ENCODE data around the gene ANKRD40.
"Not testable (repeated sequence)": the region's sequence is repeated elsewhere in the genome, so short reads cannot be mapped to it uniquely, and the experiment has no call there.

ANKRD40 gene

GRCh38 chr17:50710025-50710424, 2.3 kb upstream of the ANKRD40 start:
- FAIRE-seq = no peak

DNA sequence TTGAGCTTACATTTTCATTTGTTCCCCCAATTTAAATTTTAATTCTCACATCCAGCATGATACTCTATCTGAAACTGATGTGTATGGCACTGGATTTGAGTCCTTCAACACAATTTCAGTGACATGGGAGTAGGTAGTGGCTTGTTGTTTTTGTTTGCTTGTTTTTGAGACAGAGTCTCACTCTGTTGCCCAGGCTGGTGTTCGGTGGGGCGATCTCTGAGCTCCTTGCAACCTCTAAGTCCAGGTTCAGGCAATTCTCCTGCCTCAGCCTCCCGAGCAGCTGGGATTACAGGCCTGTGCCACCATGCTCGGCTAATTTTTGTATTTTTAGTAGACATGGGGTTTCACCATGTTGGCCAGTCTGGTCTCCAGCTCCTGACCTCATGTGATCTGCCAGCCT, 1.3 kb upstream of the ANKRD40 start:
- FAIRE-seq = not testable (repeated sequence)

- FAIRE-seq = no peak
These were observed 611 bp upstream of the ANKRD40 start for GRCh38 chr17:50708050-50709000.

DNA sequence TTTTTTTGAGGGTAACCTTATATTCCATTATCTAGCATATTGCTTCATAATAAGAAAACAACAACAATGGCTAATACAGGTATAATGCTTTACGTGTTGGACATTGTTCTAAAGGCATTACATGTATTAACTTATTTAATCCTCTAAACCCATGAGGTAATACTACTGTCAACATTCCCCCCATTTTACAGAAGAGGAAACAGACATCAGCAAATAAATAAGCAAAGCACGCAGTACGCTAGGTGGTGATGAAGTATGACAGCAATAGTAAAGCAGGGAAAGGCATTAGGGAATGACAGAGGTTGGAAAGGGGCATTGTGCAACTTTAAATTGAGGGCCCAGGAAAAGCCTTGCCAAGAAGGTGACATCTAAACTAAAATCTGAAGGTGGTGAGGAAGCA, 4.6 kb downstream of the ANKRD40 start:
- no peak for FAIRE-seq

DNA sequence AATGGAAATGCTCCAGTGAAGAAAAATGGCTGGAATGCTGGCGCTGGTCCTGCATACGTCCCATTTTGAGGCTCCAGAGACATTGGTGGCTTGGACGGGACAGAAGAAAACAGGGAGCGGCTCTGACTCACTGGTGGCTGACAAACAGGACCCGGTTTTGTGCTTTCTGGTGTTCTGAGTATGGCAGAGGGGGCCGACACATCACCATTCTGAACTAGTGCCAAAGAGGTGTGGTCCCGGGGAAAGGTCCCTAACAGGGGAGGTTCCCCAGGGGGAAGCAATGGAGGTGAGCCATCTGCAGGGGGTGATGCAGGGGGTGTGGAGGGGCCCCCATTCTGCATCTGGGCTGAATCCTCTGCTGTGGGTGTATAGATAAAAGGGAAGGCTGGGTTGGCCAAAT, 8.3 kb downstream of the ANKRD40 start:
- no peak for FAIRE-seq

- FAIRE-seq = no peak
These were observed 9.9 kb downstream of the ANKRD40 start for GRCh38 chr17:50697663-50698272.

- FAIRE-seq = no peak
These were observed 10.7 kb downstream of the ANKRD40 start for GRCh38 chr17:50697062-50697461.

DNA sequence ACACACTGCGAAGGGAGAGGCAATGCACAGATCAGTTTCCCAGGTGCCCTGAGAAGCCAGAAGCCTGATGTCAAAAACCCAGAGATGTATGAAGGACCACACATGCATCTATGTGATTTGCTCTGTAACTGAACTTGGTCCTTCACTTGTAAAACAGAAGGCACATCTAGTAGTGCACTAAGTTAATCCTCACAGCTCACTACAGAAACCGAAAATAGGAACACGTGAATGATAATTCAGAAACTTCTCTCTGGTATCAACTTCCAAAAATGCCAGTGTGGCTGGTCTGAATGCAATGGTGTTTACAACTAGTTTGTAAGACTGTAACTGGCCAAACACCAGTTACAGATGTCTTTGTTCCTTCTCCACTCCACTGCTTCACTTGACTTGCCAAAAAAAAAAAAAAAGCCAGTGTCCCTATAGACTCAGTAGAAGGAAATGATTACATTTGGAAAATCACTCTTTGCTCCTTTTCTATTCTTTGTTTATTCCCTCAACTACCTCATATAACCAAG, 11.3 kb downstream of the ANKRD40 start:
- FAIRE-seq = no peak

DNA sequence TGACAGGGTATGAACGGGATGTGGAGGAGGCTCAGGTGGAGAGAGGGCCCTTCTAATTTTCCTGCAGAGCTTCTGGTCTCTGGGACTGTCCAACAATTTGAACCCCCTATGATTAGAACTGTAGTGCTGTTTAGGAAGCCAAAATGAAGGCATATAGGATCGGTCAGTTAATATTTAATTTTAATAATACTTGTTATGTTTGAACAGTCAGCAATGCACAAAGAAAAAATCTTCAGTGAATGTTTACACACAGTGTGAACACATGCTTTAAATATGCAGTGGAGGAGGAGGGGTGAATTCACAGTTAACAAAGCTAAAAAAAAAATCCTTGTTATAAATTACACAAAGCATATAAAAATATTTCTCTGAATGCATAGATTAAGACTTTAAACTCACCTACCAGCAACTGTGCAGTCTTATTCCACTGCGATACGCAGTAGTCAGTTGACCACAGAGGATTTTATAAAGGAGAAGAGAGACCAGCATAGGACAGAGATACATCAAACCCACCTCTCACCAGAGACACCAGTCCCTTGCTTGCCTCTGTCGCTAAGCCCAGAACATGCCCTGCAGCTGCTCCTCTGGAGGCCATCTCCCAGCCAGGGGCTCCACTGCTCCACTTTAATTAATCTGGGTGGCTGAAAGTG, 14.6 kb downstream of the ANKRD40 start:
- FAIRE-seq = no peak

GRCh38 chr17:50692448-50693035, 15.2 kb downstream of the ANKRD40 start:
- FAIRE-seq = no peak

GRCh38 chr17:50691550-50692447, 15.9 kb downstream of the ANKRD40 start:
- FAIRE-seq = no peak

DNA sequence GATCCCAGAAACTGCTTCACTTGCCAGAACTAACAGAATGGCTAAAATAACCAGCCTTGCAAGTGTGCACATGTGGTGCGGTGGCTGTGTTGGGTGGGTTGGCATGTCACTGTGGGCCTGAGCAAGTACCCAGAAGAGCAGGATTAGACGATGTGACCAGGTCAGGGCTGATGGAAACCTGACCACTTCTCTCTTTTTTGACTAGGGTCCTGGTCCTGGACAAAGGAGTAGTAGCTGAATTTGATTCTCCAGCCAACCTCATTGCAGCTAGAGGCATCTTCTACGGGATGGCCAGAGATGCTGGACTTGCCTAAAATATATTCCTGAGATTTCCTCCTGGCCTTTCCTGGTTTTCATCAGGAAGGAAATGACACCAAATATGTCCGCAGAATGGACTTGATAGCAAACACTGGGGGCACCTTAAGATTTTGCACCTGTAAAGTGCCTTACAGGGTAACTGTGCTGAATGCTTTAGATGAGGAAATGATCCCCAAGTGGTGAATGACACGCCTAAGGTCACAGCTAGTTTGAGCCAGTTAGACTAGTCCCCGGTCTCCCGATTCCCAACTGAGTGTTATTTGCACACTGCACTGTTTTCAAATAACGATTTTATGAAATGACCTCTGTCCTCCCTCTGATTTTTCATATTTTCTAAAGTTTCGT, 16.7 kb downstream of the ANKRD40 start:
- FAIRE-seq = no peak

GRCh38 chr17:50689956-50690886, 17.5 kb downstream of the ANKRD40 start:
- FAIRE-seq = no peak

- FAIRE-seq = no peak
These were observed 18.5 kb downstream of the ANKRD40 start for GRCh38 chr17:50689251-50689650.

GRCh38 chr17:50688245-50688644, 19.5 kb downstream of the ANKRD40 start:
- FAIRE-seq = no peak

- FAIRE-seq = no peak
These were observed 20.3 kb downstream of the ANKRD40 start for GRCh38 chr17:50687200-50688066.

GRCh38 chr17:50686494-50687199, 21.1 kb downstream of the ANKRD40 start:
- FAIRE-seq = no peak

DNA sequence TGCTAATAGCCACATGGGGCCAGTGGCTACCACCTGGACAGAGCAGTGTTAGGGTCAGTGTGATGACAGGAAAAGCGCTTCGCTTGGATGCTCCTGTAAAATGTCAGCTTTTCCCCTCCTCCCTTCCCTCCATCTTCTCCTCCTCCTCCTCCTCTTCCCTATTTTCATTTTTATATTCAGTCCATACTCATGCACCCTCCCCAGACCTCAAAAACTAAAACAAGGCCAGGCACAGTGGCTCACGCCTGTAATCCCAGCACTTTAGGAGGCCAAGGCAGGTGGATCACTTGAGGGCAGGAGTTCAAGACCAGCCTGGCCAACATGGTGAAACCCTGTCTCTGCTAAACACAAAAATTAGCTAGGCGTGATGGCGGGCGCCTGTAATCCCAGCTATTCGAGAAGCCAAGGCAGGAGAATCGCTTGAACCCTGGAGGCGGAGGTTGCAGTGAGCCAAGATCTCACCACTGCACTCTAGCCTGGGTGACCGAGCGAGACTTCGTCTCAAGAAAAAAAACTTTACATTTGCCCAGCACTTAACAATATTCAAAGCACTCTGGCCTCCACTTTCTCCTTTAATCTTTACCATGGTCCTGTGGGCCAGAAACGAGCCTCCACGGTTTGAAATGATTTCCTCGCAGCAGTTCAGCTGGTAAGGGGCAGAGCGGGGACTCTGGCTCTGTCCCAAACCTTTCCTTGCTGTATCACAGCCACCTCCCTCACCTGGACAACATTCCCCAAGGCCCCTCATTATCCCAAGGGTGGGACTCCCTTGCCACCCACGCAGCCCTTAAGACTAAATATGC, 21.8 kb downstream of the ANKRD40 start:
- FAIRE-seq = no peak
